T1000 (cell line): ENCODE data around the gene ATP2A3.
A peak's percentile ranks its signal among the peaks of the same experiment; 100 is the strongest.

Source experiments
- DNase-seq: peaks from one replicate; lab custom pipeline; 2025; ENCODE audit warnings: mixed read lengths; lab: John Stamatoyannopoulos, UW

Gene ATP2A3

GRCh38 chr17:3973495-3974137, 9.4 kb upstream of the ATP2A3 start:
- DNase-seq = no peak

GRCh38 chr17:3972931-3973330, 8.7 kb upstream of the ATP2A3 start:
- DNase-seq = no peak

- DNase-seq = no peak
Observed at GRCh38 chr17:3972281-3972731, 8.1 kb upstream of the ATP2A3 start.

GRCh38 chr17:3970668-3971067, 6.4 kb upstream of the ATP2A3 start:
- no peak for DNase-seq

- no peak for DNase-seq
Observed at GRCh38 chr17:3969963-3970362, 5.7 kb upstream of the ATP2A3 start.

GRCh38 chr17:3968886-3969524, 4.8 kb upstream of the ATP2A3 start:
- DNase-seq = no peak

- no peak for DNase-seq
Observed at GRCh38 chr17:3968015-3968414, 3.8 kb upstream of the ATP2A3 start.

GRCh38 chr17:3966720-3967363, 2.6 kb upstream of the ATP2A3 start:
- no peak for DNase-seq

GRCh38 chr17:3965118-3965800, 1.0 kb upstream of the ATP2A3 start:
- no peak for DNase-seq

GRCh38 chr17:3963237-3964201, 718 bp downstream of the ATP2A3 start:
- DNase-seq = no peak

- no peak for DNase-seq
Observed at GRCh38 chr17:3962965-3963236, 1.3 kb downstream of the ATP2A3 start.

GRCh38 chr17:3962217-3962964, 1.8 kb downstream of the ATP2A3 start:
- DNase-seq = no peak

- DNase-seq = no peak
Observed at GRCh38 chr17:3961564-3962047, 2.6 kb downstream of the ATP2A3 start.

GRCh38 chr17:3960764-3961163, 3.5 kb downstream of the ATP2A3 start:
- no peak for DNase-seq

GRCh38 chr17:3959921-3960601, 4.2 kb downstream of the ATP2A3 start:
- DNase-seq = no peak

- DNase-seq = peak; percentile 27
Observed at GRCh38 chr17:3959295-3959899, 4.8 kb downstream of the ATP2A3 start.

GRCh38 chr17:3957735-3958599, 6.3 kb downstream of the ATP2A3 start:
- DNase-seq = no peak

- DNase-seq = no peak
Observed at GRCh38 chr17:3956983-3957382, 7.3 kb downstream of the ATP2A3 start.
